A673 (cell line): ENCODE data around the gene VAV2.

Experiments
- EZH2 ChIP-seq: fragments of 200-600 bp; sonication (generic); IDR thresholded peaks from 2 replicates; pipeline ENCODE4 v1.6.1; 2017; ENCODE audit warnings: borderline replicate concordance, low read depth, mild to moderate bottlenecking, mixed read lengths, antibody characterized with exemption, low read length; ENCODE audit not compliant: poor library complexity, severe bottlenecking
- TF ChIP-seq, protein P1 (sequence below): fragments of 300-800, 200-600 bp; sonication (generic); conservative IDR thresholded peaks from 2 replicates; pipeline ENCODE4 v1.5.1; 2017; ENCODE audit warnings: low read depth, mild to moderate bottlenecking, antibody characterized with exemption, low read length, moderate library complexity, mixed read lengths

DNA sequence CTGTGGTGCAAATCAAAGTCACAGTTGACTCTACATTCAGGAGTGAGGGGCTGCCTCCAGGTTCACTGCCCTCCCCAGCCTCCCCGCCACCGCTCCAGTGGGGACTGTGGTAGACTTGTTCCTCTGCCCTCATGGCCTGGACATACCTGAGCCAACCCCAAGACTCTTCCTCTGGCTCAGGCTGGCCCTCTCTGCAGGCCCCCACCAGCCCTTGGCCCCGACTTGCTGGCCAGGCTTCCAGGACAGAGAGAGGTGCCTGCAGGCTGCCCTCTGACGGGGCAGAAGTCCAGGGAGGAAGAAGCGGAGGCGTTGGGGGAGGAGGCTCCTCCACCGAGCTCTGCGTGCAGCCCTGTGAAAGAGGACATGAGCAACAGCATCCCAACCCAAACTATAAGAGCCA is 251.2 kb downstream of the VAV2 start:
- TF ChIP-seq, protein P1, sequence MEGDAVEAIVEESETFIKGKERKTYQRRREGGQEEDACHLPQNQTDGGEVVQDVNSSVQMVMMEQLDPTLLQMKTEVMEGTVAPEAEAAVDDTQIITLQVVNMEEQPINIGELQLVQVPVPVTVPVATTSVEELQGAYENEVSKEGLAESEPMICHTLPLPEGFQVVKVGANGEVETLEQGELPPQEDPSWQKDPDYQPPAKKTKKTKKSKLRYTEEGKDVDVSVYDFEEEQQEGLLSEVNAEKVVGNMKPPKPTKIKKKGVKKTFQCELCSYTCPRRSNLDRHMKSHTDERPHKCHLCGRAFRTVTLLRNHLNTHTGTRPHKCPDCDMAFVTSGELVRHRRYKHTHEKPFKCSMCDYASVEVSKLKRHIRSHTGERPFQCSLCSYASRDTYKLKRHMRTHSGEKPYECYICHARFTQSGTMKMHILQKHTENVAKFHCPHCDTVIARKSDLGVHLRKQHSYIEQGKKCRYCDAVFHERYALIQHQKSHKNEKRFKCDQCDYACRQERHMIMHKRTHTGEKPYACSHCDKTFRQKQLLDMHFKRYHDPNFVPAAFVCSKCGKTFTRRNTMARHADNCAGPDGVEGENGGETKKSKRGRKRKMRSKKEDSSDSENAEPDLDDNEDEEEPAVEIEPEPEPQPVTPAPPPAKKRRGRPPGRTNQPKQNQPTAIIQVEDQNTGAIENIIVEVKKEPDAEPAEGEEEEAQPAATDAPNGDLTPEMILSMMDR: no peak
- no peak for TF ChIP-seq EZH2
